ENCODE data around the gene PHGDH.

DNA sequence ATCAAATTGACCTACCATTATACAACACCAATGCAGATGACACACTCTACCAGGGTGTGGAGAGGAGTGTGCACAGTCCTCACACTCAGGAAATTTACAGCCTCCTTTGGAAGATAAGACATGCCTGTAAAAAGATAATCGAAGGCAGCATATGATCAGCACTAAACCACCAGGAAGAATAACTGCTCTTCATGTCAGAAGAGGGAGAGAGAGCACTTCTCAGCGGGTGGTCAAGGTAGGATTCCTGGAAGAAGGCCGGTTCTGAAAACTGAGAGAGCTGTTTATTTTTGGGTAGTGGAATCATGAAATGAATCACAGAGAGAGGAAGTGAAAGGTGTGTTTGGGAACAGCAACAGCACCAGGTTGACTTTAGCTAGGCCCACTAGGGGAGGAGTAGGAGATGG, 49.7 kb upstream of the PHGDH start:
- TF ChIP-seq, protein P1, sequence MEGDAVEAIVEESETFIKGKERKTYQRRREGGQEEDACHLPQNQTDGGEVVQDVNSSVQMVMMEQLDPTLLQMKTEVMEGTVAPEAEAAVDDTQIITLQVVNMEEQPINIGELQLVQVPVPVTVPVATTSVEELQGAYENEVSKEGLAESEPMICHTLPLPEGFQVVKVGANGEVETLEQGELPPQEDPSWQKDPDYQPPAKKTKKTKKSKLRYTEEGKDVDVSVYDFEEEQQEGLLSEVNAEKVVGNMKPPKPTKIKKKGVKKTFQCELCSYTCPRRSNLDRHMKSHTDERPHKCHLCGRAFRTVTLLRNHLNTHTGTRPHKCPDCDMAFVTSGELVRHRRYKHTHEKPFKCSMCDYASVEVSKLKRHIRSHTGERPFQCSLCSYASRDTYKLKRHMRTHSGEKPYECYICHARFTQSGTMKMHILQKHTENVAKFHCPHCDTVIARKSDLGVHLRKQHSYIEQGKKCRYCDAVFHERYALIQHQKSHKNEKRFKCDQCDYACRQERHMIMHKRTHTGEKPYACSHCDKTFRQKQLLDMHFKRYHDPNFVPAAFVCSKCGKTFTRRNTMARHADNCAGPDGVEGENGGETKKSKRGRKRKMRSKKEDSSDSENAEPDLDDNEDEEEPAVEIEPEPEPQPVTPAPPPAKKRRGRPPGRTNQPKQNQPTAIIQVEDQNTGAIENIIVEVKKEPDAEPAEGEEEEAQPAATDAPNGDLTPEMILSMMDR (conservative IDR thresholded peaks at IDR 0.05; ENCODE audit: low read depth, low read length): no peak
- TF ChIP-seq EZH2 (IDR thresholded peaks at IDR 0.05; ENCODE audit: borderline replicate concordance, low read depth, low read length, poor library complexity, severe bottlenecking): no peak

Measured in A673 (cell line).